HCT116 (cell line): ENCODE measurements around the gene KIAA0232.

Source experiments
- CEBPB ChIP-seq: IDR thresholded peaks from 2 replicates; pipeline ENCODE4 v1.6.1; 2012; ENCODE audit warnings: low read depth
- EZH2 ChIP-seq: fragments of 200-600 bp; sonication (generic); IDR thresholded peaks from 2 replicates; pipeline ENCODE4 v1.6.1; 2017; ENCODE audit warnings: antibody characterized with exemption, mixed run types
- POLR2A ChIP-seq: IDR thresholded peaks from 2 replicates; pipeline ENCODE4 v1.7.0; 2011; ENCODE audit warnings: borderline replicate concordance; ENCODE audit not compliant: insufficient read depth, insufficient read length; ENCODE audit errors: extremely low read depth
- POLR2AphosphoS5 ChIP-seq: IDR thresholded peaks from 2 replicates; pipeline ENCODE4 v1.6.1; 2011; ENCODE audit warnings: mild to moderate bottlenecking, low read depth, low read length, moderate library complexity
- RAD21 ChIP-seq: IDR thresholded peaks from 2 replicates; pipeline ENCODE4 v1.6.1; 2012; ENCODE audit warnings: low read depth, mild to moderate bottlenecking
- REST ChIP-seq: IDR thresholded peaks from 2 replicates; pipeline ENCODE4 v1.6.1; 2012; ENCODE audit warnings: low read depth
- SP1 ChIP-seq: IDR thresholded peaks from 2 replicates; pipeline ENCODE4 v1.6.1; 2012; ENCODE audit warnings: low read depth
- SRF ChIP-seq: IDR thresholded peaks from 2 replicates; pipeline ENCODE4 v1.6.1; 2012; ENCODE audit warnings: low read depth
- TCF7L2 ChIP-seq: IDR thresholded peaks from 2 replicates; pipeline ENCODE4 v1.7.0; 2011; ENCODE audit warnings: borderline replicate concordance, inconsistent platforms; ENCODE audit not compliant: insufficient read depth, insufficient read length; ENCODE audit errors: extremely low read depth
- YY1 ChIP-seq: IDR thresholded peaks from 2 replicates; pipeline ENCODE4 v1.6.1; 2011; ENCODE audit warnings: low read length, low read depth, moderate library complexity, mild to moderate bottlenecking; ENCODE audit not compliant: insufficient replicate concordance; ENCODE audit errors: extremely low read depth
- ZNF274 ChIP-seq: fragments of 200-500 bp; sonication (Bioruptor generic); IDR thresholded peaks from 2 replicates; pipeline ENCODE4 v1.6.1; 2014; ENCODE audit warnings: mild to moderate bottlenecking, low read depth, low read length, inconsistent platforms
- TF ChIP-seq, protein P1 (sequence below), 3 experiments: fragments of 200-600 bp in 1 of 3; sonication (generic) in 1 of 3; IDR thresholded peaks in 2 of 3; conservative IDR thresholded peaks in 1 of 3; 2 replicates each; pipeline ENCODE4 v1.5.1; 2012 to 2017; ENCODE audit warnings: low read depth in 2 of 3, low read length in 2 of 3, antibody characterized with exemption in 1 of 3, borderline replicate concordance in 1 of 3, control low read depth in 1 of 3, mild to moderate bottlenecking in 1 of 3, mixed read lengths in 1 of 3, mixed run types in 1 of 3, moderate library complexity in 1 of 3; ENCODE audit not compliant: insufficient read depth in 1 of 3
- TF ChIP-seq, protein P2 (sequence below): IDR thresholded peaks from 2 replicates; pipeline ENCODE4 v1.6.1; 2012

DNA sequence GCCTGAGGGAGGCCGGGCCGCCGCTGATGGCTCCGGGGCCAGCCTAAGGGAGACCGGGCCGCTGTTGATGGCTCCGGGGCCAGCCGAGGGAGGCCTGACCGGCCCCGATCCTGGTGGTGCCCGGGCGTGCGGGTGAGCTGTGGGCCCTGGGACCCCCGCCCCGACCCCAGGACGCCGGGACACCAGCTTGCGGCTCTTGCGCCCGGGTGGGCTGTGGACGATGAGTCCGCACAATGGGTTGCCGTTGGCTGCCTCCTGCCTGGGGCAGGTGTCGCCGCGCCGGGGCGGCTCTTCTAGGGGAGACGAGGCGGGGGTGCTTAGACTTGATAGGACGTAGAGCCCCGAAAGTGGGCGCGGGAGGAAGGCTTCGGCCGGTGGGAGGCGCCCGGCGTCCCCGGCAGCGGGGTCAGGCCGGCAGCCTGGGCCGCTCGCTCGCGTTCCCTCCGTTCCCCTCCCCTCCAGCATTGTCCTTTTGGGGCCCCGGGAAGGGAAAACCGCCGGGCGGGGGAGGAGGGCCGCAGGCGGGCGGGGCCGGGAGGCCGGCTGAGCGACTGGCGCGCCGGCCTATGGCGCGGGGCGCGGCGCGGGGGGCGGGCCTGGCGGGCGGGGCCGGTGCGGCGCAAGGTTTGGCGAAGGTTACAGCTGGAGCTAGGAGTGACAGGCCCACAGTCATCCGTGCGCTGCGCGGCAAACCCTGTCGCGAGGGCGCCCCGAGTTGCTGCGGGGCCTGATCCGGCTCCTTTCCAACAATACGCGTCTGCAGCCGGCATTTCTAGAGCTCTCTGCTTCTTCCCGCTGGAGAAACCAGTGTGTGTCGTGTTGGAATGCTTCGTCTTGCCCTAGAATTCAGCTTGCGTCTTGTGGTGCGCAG, 819 bp downstream of the KIAA0232 start:
- TF ChIP-seq, protein P1, sequence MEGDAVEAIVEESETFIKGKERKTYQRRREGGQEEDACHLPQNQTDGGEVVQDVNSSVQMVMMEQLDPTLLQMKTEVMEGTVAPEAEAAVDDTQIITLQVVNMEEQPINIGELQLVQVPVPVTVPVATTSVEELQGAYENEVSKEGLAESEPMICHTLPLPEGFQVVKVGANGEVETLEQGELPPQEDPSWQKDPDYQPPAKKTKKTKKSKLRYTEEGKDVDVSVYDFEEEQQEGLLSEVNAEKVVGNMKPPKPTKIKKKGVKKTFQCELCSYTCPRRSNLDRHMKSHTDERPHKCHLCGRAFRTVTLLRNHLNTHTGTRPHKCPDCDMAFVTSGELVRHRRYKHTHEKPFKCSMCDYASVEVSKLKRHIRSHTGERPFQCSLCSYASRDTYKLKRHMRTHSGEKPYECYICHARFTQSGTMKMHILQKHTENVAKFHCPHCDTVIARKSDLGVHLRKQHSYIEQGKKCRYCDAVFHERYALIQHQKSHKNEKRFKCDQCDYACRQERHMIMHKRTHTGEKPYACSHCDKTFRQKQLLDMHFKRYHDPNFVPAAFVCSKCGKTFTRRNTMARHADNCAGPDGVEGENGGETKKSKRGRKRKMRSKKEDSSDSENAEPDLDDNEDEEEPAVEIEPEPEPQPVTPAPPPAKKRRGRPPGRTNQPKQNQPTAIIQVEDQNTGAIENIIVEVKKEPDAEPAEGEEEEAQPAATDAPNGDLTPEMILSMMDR (IDR thresholded peaks at IDR 0.05 in 2 of 3, conservative IDR thresholded peaks at IDR 0.05 in 1 of 3; ENCODE audit: borderline replicate concordance in 1 of 3, insufficient read depth in 1 of 3, low read depth in 2 of 3, low read length in 2 of 3): no peak
- TF ChIP-seq ZNF274: no peak
- peak; percentile 55 for TF ChIP-seq POLR2A
- TF ChIP-seq RAD21: peak; percentile 33
- TF ChIP-seq REST: no peak
- no peak for TF ChIP-seq SRF
- TF ChIP-seq POLR2AphosphoS5: peak; percentile 78
- no peak for TF ChIP-seq EZH2
- no peak for TF ChIP-seq TCF7L2
- no peak for TF ChIP-seq CEBPB
- no peak for TF ChIP-seq SP1
- TF ChIP-seq YY1: no peak
- TF ChIP-seq, protein P2, sequence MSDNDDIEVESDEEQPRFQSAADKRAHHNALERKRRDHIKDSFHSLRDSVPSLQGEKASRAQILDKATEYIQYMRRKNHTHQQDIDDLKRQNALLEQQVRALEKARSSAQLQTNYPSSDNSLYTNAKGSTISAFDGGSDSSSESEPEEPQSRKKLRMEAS: 0 out of 2 replicates have a peak, but pooled peaks have one; percentile 13
